Measurements from ENCODE around the gene LHX4. TPM values are rescaled to one million over a fixed set of nuclear protein-coding genes. Genes with fewer than 3 reads are reported as not detected.

LHX4 gene
- total and polyA plus RNA-seq, 2 of the 4 experiments (the other 2 are of a cell fraction): 0.05 to 0.18 TPM

GRCh38 chr1:180230791-180231505, 884 bp downstream of the LHX4 start:
- H4K20me1 ChIP-seq (ENCODE audit: insufficient read depth, low read length): peaks cover 27% of the 10 kb centered on the region
- in situ Hi-C loops (cut with MboI; ENCODE audit: low sequenced_read_pairs): no loop called here
- no peak overlapping the region for H2BK20ac ChIP-seq (ENCODE audit: low read depth, low read length)
- H4K91ac ChIP-seq (ENCODE audit: insufficient read depth, low read depth, low read length): no peak overlapping the region
- H4K5ac ChIP-seq (ENCODE audit: low read depth, low read length): no peak overlapping the region
- TF ChIP-seq BHLHE40 (IDR thresholded peaks at IDR 0.05; ENCODE audit: low read depth, low read length) (peak; percentile 69), CTCF (conservative IDR thresholded peaks at IDR 0.05; ENCODE audit: low read depth, low read length) (no peak)
- H3K4me2 ChIP-seq (ENCODE audit: low read depth, low read length): peak overlapping the region; percentile 99
- H2AFZ ChIP-seq (replicated peaks; ENCODE audit: low read length, poor library complexity): peak overlapping the region; percentile 82
- no peak overlapping the region for H3K27ac ChIP-seq (ENCODE audit: insufficient read depth, low read length)
- no peak overlapping the region for H3K9ac ChIP-seq (ENCODE audit: low read depth, low read length)
- H3K4me3 ChIP-seq (ENCODE audit: insufficient read depth, low read depth, low read length): peak overlapping the region; percentile 64
- ATAC-seq (ENCODE audit: low read depth): peak; percentile 31
- H3K36me3 ChIP-seq (ENCODE audit: control insufficient read depth, insufficient read depth, low read length): no peaks in the 10 kb centered on the region
- no peak overlapping the region for H3K18ac ChIP-seq (ENCODE audit: low read depth, low read length)
- H4K8ac ChIP-seq (ENCODE audit: low read depth in 2 of 2, low read length in 2 of 2): no peak overlapping the region
- peaks cover 7% of the 10 kb centered on the region; the same call in 1 of the 2 replicates for H3K9me3 ChIP-seq (ENCODE audit: control insufficient read depth, insufficient read depth, low read length)
- H2AK9ac ChIP-seq (replicated peaks; ENCODE audit: low read depth, low read length, poor library complexity): no peak overlapping the region
- intact Hi-C loops (cut with micrococcal nuclease): no loop called here
- BruUV-seq (replicated peaks): no TSS peak
- peaks cover 80% of the 10 kb centered on the region for H3K27me3 ChIP-seq (ENCODE audit: control insufficient read depth, insufficient read depth, low read length)
- 0% methylated on average over 41 of the region's 65 CpGs; no CpG with 5 or more reads in 1 of the 2 experiments for WGBS, 2 experiments (ENCODE audit: extremely low coverage in 2 of 2, insufficient read length in 1 of 2)
- peaks cover 4% of the 10 kb centered on the region; the same call in 1 of the 2 replicates for H3K9me1 ChIP-seq (ENCODE audit: insufficient read depth, low read length)
- H3K23ac ChIP-seq (ENCODE audit: low read depth, low read length): no peak overlapping the region
- no peak overlapping the region for H3K4ac ChIP-seq (ENCODE audit: low read depth, low read length)
- no peak overlapping the region for H2BK5ac ChIP-seq (ENCODE audit: low read depth, low read length, poor library complexity, severe bottlenecking)
- CTCF ChIA-PET: interaction anchor here (1.0 kb wide), 1 partner anchor 185 kb away, joined by 3 read pairs; no protein-coding TSS in a partner anchor
- dilution Hi-C loops (cut with HindIII; ENCODE audit: low sequenced_read_pairs, unreplicated experiment): no loop called here
- no peak overlapping the region for H2BK120ac ChIP-seq (ENCODE audit: low read depth, low read length)
- POLR2A ChIA-PET (ENCODE audit: unreplicated experiment): no interaction called here
- DNase-seq: peak; percentile 51
- H3K4me1 ChIP-seq (ENCODE audit: control insufficient read depth, insufficient read depth, low read length): no peaks in the 10 kb centered on the region; the same call in 1 of the 2 replicates
- H3K79me1 ChIP-seq (ENCODE audit: low read depth in 1 of 2, low read length in 2 of 2): no peaks in the 10 kb centered on the region
- H3K56ac ChIP-seq (ENCODE audit: extremely low read depth, insufficient read depth, low read length): no peak overlapping the region
- no peak overlapping the region for H2BK15ac ChIP-seq (ENCODE audit: low read depth, low read length)
- no peak overlapping the region for H3K14ac ChIP-seq (replicated peaks; ENCODE audit: low read depth, low read length)
- H2AK5ac ChIP-seq (ENCODE audit: low read depth, low read length): no peak overlapping the region

Data from IMR-90 (cell line).